Adrenal gland (tissue), 12 donors: ENCODE results near the gene LRRD1. TPM values are rescaled to one million over a fixed set of nuclear protein-coding genes. Genes with fewer than 3 reads are reported as not detected.

ENCODE experiments used
- DNase-seq, 7 donors: peaks; one replicate each; pipeline ENCODE4 v3.0.0-alpha.2; 2019 to 2020
- H3K27ac ChIP-seq, 5 donors: fragments of 200-600 bp; sonication (generic) in 4 of 5; 1 replicate in 3 of 5; 2 replicates in 2 of 5; pipeline versions ENCODE4 v1.5.1 to v1.8.0; 2016 to 2020; ENCODE audit warnings: mild to moderate bottlenecking in 1 of 5
- H3K27me3 ChIP-seq: fragments of 200-600 bp; 2 replicates; pipeline ENCODE4 v1.8.0; 2021
- H3K36me3 ChIP-seq, 2 donors: fragments of 200-600 bp; replicated peaks in 1 of 2; 1 replicate in 1 of 2; 2 replicates in 1 of 2; pipeline versions ENCODE4 v1.5.1 to v1.8.0; 2018 to 2022
- H3K4me1 ChIP-seq, 2 donors: fragments of 200-600 bp; replicated peaks in 1 of 2; 1 replicate in 1 of 2; 2 replicates in 1 of 2; pipeline versions ENCODE4 v1.5.1 to v1.8.0; 2018 to 2021
- H3K4me3 ChIP-seq, 4 donors: fragments of 200-600 bp; sonication (generic) in 3 of 4; one replicate each; pipeline ENCODE4 v1.5.1; 2016 to 2018
- H3K9me3 ChIP-seq, 3 donors: fragments of 200-600 bp; sonication (generic) in 1 of 3; replicated peaks in 1 of 3; 1 replicate in 2 of 3; 2 replicates in 1 of 3; pipeline versions ENCODE4 v1.5.1 to v1.8.0; 2016 to 2021
- CTCF ChIP-seq, 6 experiments: fragments of 450-650 bp in 4 of 6; fragments of 200-600 bp in 2 of 6; sonication (generic) in 1 of 6; IDR thresholded peaks; 1 replicate in 5 of 6; 2 replicates in 1 of 6; pipeline versions ENCODE4 v1.5.1 to v1.8.0; 2016 to 2021; ENCODE audit warnings: antibody characterized with exemption in 6 of 6, mild to moderate bottlenecking in 2 of 6, moderate library complexity in 1 of 6
- POLR2A ChIP-seq, 2 donors: fragments of 450-650 bp; IDR thresholded peaks; one replicate each; pipeline ENCODE4 v1.6.1; 2017; ENCODE audit warnings: antibody characterized with exemption in 2 of 2, mild to moderate bottlenecking in 2 of 2, moderate library complexity in 1 of 2
- WGBS, 4 donors: extraction: QIAGEN DNeasy Blood & Tissue Kit in 2 of 4; methylation state at CpG; one replicate each; pipeline versions ENCODE4 v1.1.5 to v1.1.7; 2013 to 2017; 5-methylcytosine and 5-hydroxymethylcytosine counted together
- intact Hi-C, 2 donors: fragments of 100-400 bp; cut with DNase I; formaldehyde crosslinking; loops; one replicate each; pipeline versions ENCODE4 v1.14.1 to v1.15.0; 2022 to 2023
- polyA plus RNA-seq, 3 donors: library from polyadenylated mRNA; stranded (reverse); fragments of 200-250 nt in 2 of 3; fragments of 350-450 nt in 1 of 3; fragmentation: Illumina TruSeq in 1 of 3; extraction: RNeasy Lipid Tissue Mini Kit (QIAGEN cat#74804) in 1 of 3; gene quantifications; one replicate each; pipeline ENCODE4 v1.2.3, GENCODE V29; 2013 to 2014
- total RNA-seq, 9 donors: library from RNA; depleted of rRNA in 4 of 9; stranded (reverse); fragments of >200 nt in 4 of 9; fragments of 120-200 nt in 1 of 9; fragmentation: NEBNext Ultra II Directional in 1 of 9; extraction: Animal tissue kit (Norgen Biotek cat#: 25700) in 1 of 9; gene quantifications; one replicate each; pipeline versions ENCODE4 v1.1.0 to v1.2.4, GENCODE V29; 2013 to 2023
- donor health status: healthy with polysubstance abuse.
- donor health status: Bipolar disorder and iron deficiency.
- donor health status: DM: yes; HTN: yes; CAD: no.
- donor health status: DM: no; HTN: no; CAD: no.
- donor health status: DM: no; HTN: no; CAD: no.
- donor health status: DM: yes; HTN: yes; CAD: no.

LRRD1 gene
- total and polyA plus RNA-seq, 12 donors = 0.07 to 0.50 (median 0.17) TPM; not detected in 4

- peak overlapping the region in 4 of 5 donors; percentile 92 to 97 (median 95) for H3K27ac ChIP-seq
- intact Hi-C loops = loop anchor here in 1 of 2 donors (10.0 kb wide), 1 partner anchor 248 kb away; the partner anchor contains the start of gene MTERF1
- peak overlapping the region; percentile 51 to 82 (median 58) for H3K4me3 ChIP-seq
- no peaks in the 10 kb centered on the region for H3K9me3 ChIP-seq
- peak in 2 of 7 donors; percentile 7 to 22 for DNase-seq
- H3K36me3 ChIP-seq = peaks cover 0 to 17% of the 10 kb centered on the region in 2 donors
- H3K27me3 ChIP-seq = no peaks in the 10 kb centered on the region
- H3K4me1 ChIP-seq = peaks cover 5 to 28% of the 10 kb centered on the region in 2 donors
- 28 to 42% (median 32%) methylated on average over 14 to 15 of the region's 15 CpGs for WGBS, 4 donors
- no peak for TF ChIP-seq POLR2A (IDR thresholded peaks at IDR 0.05)
- no peak for TF ChIP-seq CTCF (IDR thresholded peaks at IDR 0.05)
Observed at GRCh38 chr7:92133133-92133736, 45.7 kb downstream of the LRRD1 start.

- H3K36me3 ChIP-seq = peaks cover 0 to 24% of the 10 kb centered on the region in 2 donors
- no peak overlapping the region for H3K4me3 ChIP-seq
- no peaks in the 10 kb centered on the region for H3K9me3 ChIP-seq
- intact Hi-C loops = loop anchor here in 1 of 2 donors (10.0 kb wide), 1 partner anchor 247 kb away; the partner anchor contains the start of gene MTERF1
- H3K4me1 ChIP-seq = peaks cover 5 to 28% of the 10 kb centered on the region in 2 donors
- no peaks in the 10 kb centered on the region for H3K27me3 ChIP-seq
- no peak overlapping the region for H3K27ac ChIP-seq
- no peak for TF ChIP-seq CTCF (IDR thresholded peaks at IDR 0.05)
- TF ChIP-seq POLR2A (IDR thresholded peaks at IDR 0.05) = no peak
- DNase-seq = no peak
- WGBS, 4 donors = 40 to 61% (median 48%) methylated on average over 4 of the region's 4 CpGs
Observed at GRCh38 chr7:92131764-92132330, 47.1 kb downstream of the LRRD1 start.

- peaks cover 0 to 26% of the 10 kb centered on the region in 2 donors for H3K36me3 ChIP-seq
- 79 to 94% (median 88%) methylated on average over 5 of the region's 5 CpGs for WGBS, 4 donors
- intact Hi-C loops = loop anchor here in 1 of 2 donors (10.0 kb wide), 1 partner anchor 246 kb away; the partner anchor contains the start of gene MTERF1
- H3K27me3 ChIP-seq = no peaks in the 10 kb centered on the region
- no peaks in the 10 kb centered on the region for H3K9me3 ChIP-seq
- no peak overlapping the region for H3K4me3 ChIP-seq
- peaks cover 5 to 28% of the 10 kb centered on the region in 2 donors for H3K4me1 ChIP-seq
- no peak overlapping the region for H3K27ac ChIP-seq
- DNase-seq = no peak
- TF ChIP-seq CTCF (IDR thresholded peaks at IDR 0.05) (no peak), POLR2A (IDR thresholded peaks at IDR 0.05) (no peak)
Observed at GRCh38 chr7:92131093-92131492, 47.8 kb downstream of the LRRD1 start.

- no peak for DNase-seq
- no peaks in the 10 kb centered on the region for H3K27me3 ChIP-seq
- H3K36me3 ChIP-seq = peaks cover 0 to 46% of the 10 kb centered on the region in 2 donors
- no peaks in the 10 kb centered on the region for H3K4me1 ChIP-seq
- H3K27ac ChIP-seq = no peak overlapping the region
- H3K4me3 ChIP-seq = no peak overlapping the region
- no peaks in the 10 kb centered on the region for H3K9me3 ChIP-seq
- intact Hi-C loops = no loop called here
- TF ChIP-seq CTCF (IDR thresholded peaks at IDR 0.05) (no peak), POLR2A (IDR thresholded peaks at IDR 0.05) (no peak)
Observed at GRCh38 chr7:92121681-92122080, 57.3 kb downstream of the LRRD1 start.
